Measurements from ENCODE around the gene LRTM1. TPM values are rescaled to one million over a fixed set of nuclear protein-coding genes. Genes with fewer than 3 reads are reported as not detected.

LRTM1 gene
- total RNA-seq, 1 donor from 2014 or later, result not detected

DNA sequence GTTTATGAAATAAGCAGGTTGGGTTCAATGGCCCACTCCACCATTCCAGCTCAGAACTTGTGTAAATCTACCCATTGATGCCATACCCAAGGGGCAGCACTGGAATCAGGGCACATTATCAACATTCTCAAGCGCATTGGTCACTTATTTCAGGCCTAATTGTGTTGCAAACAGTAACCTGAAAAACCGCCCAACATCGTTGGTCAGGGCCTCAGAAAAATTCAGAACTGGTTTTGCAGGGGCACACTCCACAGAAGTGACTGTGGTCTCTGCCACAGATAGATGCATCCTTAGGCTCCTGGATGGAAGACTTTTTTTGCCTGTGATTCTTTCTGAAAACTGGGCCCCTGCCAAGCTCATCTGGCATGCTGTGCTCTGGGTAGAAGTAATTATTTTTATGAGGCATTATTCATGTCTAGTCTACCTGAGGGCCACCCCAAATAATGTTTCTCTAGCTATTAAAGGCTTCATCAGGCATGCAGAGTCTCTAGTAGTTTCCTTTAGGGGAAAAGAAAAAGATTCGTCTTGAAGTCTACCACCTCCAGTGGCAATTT, 21.7 kb upstream of the LRTM1 start:
- H3K4me3 Mint-ChIP-seq (ENCODE audit: unreplicated experiment), result no peak overlapping the region
- Histone ChIP-seq H3K4me3 (ENCODE audit: insufficient read depth, low read depth, low read length) (no peak overlapping the region), H3K4me1 (ENCODE audit: insufficient read depth, low read length) (peaks cover 30% of the 10 kb centered on the region), H3K27ac (ENCODE audit: low read depth, low read length) (no peak overlapping the region), H3K4me2 (ENCODE audit: low read length) (no peak overlapping the region), H4K20me1 (ENCODE audit: insufficient read depth, low read length) (no peaks in the 10 kb centered on the region), H3K9me3 (ENCODE audit: insufficient read depth, low read depth, low read length) (no peaks in the 10 kb centered on the region), H3K79me2 (ENCODE audit: insufficient read depth, low read length) (no peaks in the 10 kb centered on the region), H3K36me3 (ENCODE audit: insufficient read depth, low read length) (no peaks in the 10 kb centered on the region), H2AFZ (ENCODE audit: low read depth, low read length) (no peak overlapping the region), H3K9ac (ENCODE audit: low read length) (no peak overlapping the region), H3K27me3 (ENCODE audit: insufficient read depth, low read length) (no peaks in the 10 kb centered on the region)
- peaks cover 2% of the 10 kb centered on the region for H3K9me3 Mint-ChIP-seq (ENCODE audit: unreplicated experiment)
- no peak overlapping the region for H3K27ac Mint-ChIP-seq (ENCODE audit: unreplicated experiment)
- TF ChIP-seq EZH2 (IDR thresholded peaks at IDR 0.05; ENCODE audit: insufficient read depth, low read length), result no peak
- TF ChIP-seq, protein P1, sequence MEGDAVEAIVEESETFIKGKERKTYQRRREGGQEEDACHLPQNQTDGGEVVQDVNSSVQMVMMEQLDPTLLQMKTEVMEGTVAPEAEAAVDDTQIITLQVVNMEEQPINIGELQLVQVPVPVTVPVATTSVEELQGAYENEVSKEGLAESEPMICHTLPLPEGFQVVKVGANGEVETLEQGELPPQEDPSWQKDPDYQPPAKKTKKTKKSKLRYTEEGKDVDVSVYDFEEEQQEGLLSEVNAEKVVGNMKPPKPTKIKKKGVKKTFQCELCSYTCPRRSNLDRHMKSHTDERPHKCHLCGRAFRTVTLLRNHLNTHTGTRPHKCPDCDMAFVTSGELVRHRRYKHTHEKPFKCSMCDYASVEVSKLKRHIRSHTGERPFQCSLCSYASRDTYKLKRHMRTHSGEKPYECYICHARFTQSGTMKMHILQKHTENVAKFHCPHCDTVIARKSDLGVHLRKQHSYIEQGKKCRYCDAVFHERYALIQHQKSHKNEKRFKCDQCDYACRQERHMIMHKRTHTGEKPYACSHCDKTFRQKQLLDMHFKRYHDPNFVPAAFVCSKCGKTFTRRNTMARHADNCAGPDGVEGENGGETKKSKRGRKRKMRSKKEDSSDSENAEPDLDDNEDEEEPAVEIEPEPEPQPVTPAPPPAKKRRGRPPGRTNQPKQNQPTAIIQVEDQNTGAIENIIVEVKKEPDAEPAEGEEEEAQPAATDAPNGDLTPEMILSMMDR (IDR thresholded peaks at IDR 0.05; ENCODE audit: insufficient read depth, low read depth, low read length), result no peak
- H3K36me3 Mint-ChIP-seq (ENCODE audit: low read depth, unreplicated experiment), result no peaks in the 10 kb centered on the region
- no peak for DNase-seq (ENCODE audit: low read depth)
- no peak for FAIRE-seq
- peaks cover 15% of the 10 kb centered on the region for H3K27me3 Mint-ChIP-seq (ENCODE audit: low read depth, unreplicated experiment)
- peaks cover 24% of the 10 kb centered on the region for H3K4me1 Mint-ChIP-seq (ENCODE audit: low read depth, unreplicated experiment)

DNA sequence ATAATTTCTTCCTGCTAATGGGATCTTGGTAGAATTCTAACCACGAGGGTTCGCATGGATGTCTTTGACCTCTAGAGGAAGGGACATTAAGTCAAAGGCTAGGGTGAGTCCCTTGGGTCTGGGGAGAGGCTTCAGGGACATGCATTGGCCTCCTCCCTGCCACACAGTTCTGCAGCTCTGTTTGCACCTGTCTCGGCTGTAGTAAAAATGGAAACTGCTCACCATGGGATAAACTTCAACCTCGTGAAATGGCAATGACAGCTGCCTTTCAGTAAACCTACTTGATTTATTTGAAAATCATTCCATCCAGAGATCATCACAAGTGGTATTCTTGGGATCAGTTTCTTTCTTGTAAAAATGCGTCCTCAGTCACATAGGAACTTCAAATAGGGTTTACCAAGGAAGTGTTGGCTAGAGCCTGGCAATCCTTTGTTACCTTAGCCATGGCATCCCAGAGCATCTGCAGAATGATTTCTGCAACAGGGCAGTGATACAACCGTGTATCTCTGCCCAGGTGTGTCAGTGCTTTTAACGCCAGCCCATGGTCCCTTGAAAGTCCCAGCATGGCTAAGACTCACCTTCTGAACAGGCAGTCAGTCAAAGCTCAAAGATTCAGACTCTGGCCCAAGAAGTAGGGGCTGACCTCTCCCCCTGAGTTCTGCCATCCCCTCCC, 14.0 kb upstream of the LRTM1 start:
- DNase-seq (ENCODE audit: low read depth), result no peak
- no peak overlapping the region for H3K9ac ChIP-seq (ENCODE audit: low read length)
- H3K36me3 ChIP-seq (ENCODE audit: insufficient read depth, low read length), result no peaks in the 10 kb centered on the region
- H3K4me2 ChIP-seq (ENCODE audit: low read length), result no peak overlapping the region
- no peaks in the 10 kb centered on the region for H3K9me3 ChIP-seq (ENCODE audit: insufficient read depth, low read depth, low read length)
- Mint-ChIP-seq H3K4me3 (ENCODE audit: unreplicated experiment) (no peak overlapping the region), H3K4me1 (ENCODE audit: low read depth, unreplicated experiment) (peaks cover 3% of the 10 kb centered on the region), H3K9me3 (ENCODE audit: unreplicated experiment) (no peaks in the 10 kb centered on the region), H3K27ac (ENCODE audit: unreplicated experiment) (no peak overlapping the region), H3K36me3 (ENCODE audit: low read depth, unreplicated experiment) (no peaks in the 10 kb centered on the region), H3K27me3 (ENCODE audit: low read depth, unreplicated experiment) (peaks cover 16% of the 10 kb centered on the region)
- no peak overlapping the region for H3K4me3 ChIP-seq (ENCODE audit: insufficient read depth, low read depth, low read length)
- H2AFZ ChIP-seq (ENCODE audit: low read depth, low read length), result no peak overlapping the region
- H3K79me2 ChIP-seq (ENCODE audit: insufficient read depth, low read length), result no peaks in the 10 kb centered on the region
- H3K27ac ChIP-seq (ENCODE audit: low read depth, low read length), result no peak overlapping the region
- no peak for FAIRE-seq
- TF ChIP-seq, protein P1 (IDR thresholded peaks at IDR 0.05; ENCODE audit: insufficient read depth, low read depth, low read length), result no peak
- no peak for TF ChIP-seq EZH2 (IDR thresholded peaks at IDR 0.05; ENCODE audit: insufficient read depth, low read length)
- no peaks in the 10 kb centered on the region for H4K20me1 ChIP-seq (ENCODE audit: insufficient read depth, low read length)
- no peaks in the 10 kb centered on the region for H3K4me1 ChIP-seq (ENCODE audit: insufficient read depth, low read length)
- no peaks in the 10 kb centered on the region for H3K27me3 ChIP-seq (ENCODE audit: insufficient read depth, low read length)

DNA sequence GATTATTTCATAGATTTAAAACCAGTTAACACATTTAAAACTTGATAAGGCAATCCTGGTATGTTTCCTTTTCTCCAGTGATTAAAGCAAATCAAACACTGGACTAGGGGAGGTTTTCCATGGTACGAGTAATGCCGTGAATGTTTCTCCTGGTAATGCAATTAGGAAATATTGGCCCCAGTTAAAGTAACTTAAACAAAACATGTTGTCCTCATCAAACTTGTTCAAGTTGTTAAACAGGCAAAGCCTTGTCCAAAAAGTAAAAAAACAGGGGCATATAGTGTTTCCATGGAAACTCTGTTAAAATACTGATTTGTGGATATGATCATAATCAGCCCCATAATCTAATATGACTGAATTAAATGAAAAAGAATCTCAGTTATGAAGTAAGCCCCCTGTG, 13.1 kb upstream of the LRTM1 start:
- TF ChIP-seq, protein P1 (IDR thresholded peaks at IDR 0.05; ENCODE audit: insufficient read depth, low read depth, low read length), result no peak
- TF ChIP-seq EZH2 (IDR thresholded peaks at IDR 0.05; ENCODE audit: insufficient read depth, low read length), result no peak
- H3K4me3 Mint-ChIP-seq (ENCODE audit: unreplicated experiment), result no peak overlapping the region

More for the DNA sequence above, 13.1 kb upstream of the LRTM1 start:
- no peaks in the 10 kb centered on the region for H4K20me1 ChIP-seq (ENCODE audit: insufficient read depth, low read length)
- H3K9ac ChIP-seq (ENCODE audit: low read length), result no peak overlapping the region
- H3K9me3 Mint-ChIP-seq (ENCODE audit: unreplicated experiment), result no peaks in the 10 kb centered on the region
- H3K4me1 Mint-ChIP-seq (ENCODE audit: low read depth, unreplicated experiment), result peaks cover 3% of the 10 kb centered on the region
- H3K36me3 ChIP-seq (ENCODE audit: insufficient read depth, low read length), result no peaks in the 10 kb centered on the region
- H3K36me3 Mint-ChIP-seq (ENCODE audit: low read depth, unreplicated experiment), result no peaks in the 10 kb centered on the region
- no peaks in the 10 kb centered on the region for H3K27me3 ChIP-seq (ENCODE audit: insufficient read depth, low read length)
- DNase-seq (ENCODE audit: low read depth) (no peak), FAIRE-seq (no peak)
- no peaks in the 10 kb centered on the region for H3K79me2 ChIP-seq (ENCODE audit: insufficient read depth, low read length)
- H3K9me3 ChIP-seq (ENCODE audit: insufficient read depth, low read depth, low read length), result no peaks in the 10 kb centered on the region
- H3K27ac Mint-ChIP-seq (ENCODE audit: unreplicated experiment), result no peak overlapping the region
- peaks cover 15% of the 10 kb centered on the region for H3K27me3 Mint-ChIP-seq (ENCODE audit: low read depth, unreplicated experiment)
- H2AFZ ChIP-seq (ENCODE audit: low read depth, low read length), result no peak overlapping the region
- H3K4me1 ChIP-seq (ENCODE audit: insufficient read depth, low read length), result no peaks in the 10 kb centered on the region
- no peak overlapping the region for H3K27ac ChIP-seq (ENCODE audit: low read depth, low read length)
- H3K4me2 ChIP-seq (ENCODE audit: low read length), result no peak overlapping the region
- no peak overlapping the region for H3K4me3 ChIP-seq (ENCODE audit: insufficient read depth, low read depth, low read length)
